ENCODE data around the gene CMBL.
"Not testable (repeated sequence)": the region's sequence is repeated elsewhere in the genome, so short reads cannot be mapped to it uniquely, and the experiment has no call there.

DNA sequence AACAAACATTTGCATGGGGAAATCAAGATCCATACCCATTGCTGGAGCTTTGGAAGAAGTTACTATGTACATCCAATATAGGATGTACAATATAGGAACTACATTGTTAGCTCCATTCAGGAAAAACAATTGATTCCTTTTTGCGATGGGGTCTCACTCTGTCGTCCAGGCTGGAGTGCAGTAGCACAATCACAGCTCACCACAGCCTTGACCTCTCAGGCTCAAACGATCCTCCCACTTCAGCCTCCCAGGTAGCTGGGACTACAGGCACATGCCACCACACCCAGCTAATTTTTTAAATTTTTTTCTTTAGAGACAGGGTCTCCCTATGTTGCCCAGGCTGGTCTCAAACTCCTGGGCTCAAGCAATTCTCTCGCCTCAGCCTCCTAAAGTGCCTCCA, 60.5 kb downstream of the CMBL start:
- TF ChIP-seq POLR2A, POLR2AphosphoS5 (IDR thresholded peaks at IDR 0.05): not testable (repeated sequence)
